Progenitor cell of endocrine pancreas (in vitro differentiated cells): Measurements from ENCODE around the gene TCEAL3. TPM values are rescaled to one million over a fixed set of nuclear protein-coding genes. Genes with fewer than 3 reads are reported as not detected.
"Not testable (repeated sequence)": the region's sequence is repeated elsewhere in the genome, so short reads cannot be mapped to it uniquely, and the experiment has no call there.

Experiments used
- DNase-seq: peaks from one replicate; pipeline ENCODE4 v3.0.0; 2021; ENCODE audit warnings: low spot score; ENCODE audit not compliant: unreplicated experiment
- H3K27ac Mint-ChIP-seq: 2 replicates; pipeline ENCODE4 v1.8.0; 2021; ENCODE audit warnings: mild to moderate bottlenecking, moderate library complexity, mixed read lengths
- H3K27me3 Mint-ChIP-seq: 2 replicates; pipeline ENCODE4 v1.8.0; 2021; ENCODE audit warnings: mixed read lengths
- H3K36me3 Mint-ChIP-seq: 2 replicates; pipeline ENCODE4 v1.8.0; 2022; ENCODE audit warnings: mixed read lengths; ENCODE audit not compliant: insufficient read depth
- H3K4me1 Mint-ChIP-seq: 2 replicates; pipeline ENCODE4 v1.8.0; 2021; ENCODE audit warnings: low read depth, mixed read lengths
- H3K4me3 Mint-ChIP-seq: 2 replicates; pipeline ENCODE4 v1.8.0; 2021; ENCODE audit warnings: low read depth, mild to moderate bottlenecking, moderate library complexity, mixed read lengths
- H3K9me3 Mint-ChIP-seq: 2 replicates; pipeline ENCODE4 v1.8.0; 2021; ENCODE audit warnings: low read depth, mixed read lengths
- CTCF ChIP-seq: fragments of 200-600 bp; sonication (generic); IDR thresholded peaks from one replicate; pipeline ENCODE4 v1.5.0; 2021; ENCODE audit warnings: antibody characterized with exemption, mild to moderate bottlenecking; ENCODE audit not compliant: unreplicated experiment
- total RNA-seq: library from RNA; stranded (reverse); gene quantifications from 2 replicates; pipeline ENCODE4 v1.2.1, GENCODE V29; 2021

Gene TCEAL3
- total RNA-seq, 1 donor from 2014 or later: 14.4 TPM

DNA sequence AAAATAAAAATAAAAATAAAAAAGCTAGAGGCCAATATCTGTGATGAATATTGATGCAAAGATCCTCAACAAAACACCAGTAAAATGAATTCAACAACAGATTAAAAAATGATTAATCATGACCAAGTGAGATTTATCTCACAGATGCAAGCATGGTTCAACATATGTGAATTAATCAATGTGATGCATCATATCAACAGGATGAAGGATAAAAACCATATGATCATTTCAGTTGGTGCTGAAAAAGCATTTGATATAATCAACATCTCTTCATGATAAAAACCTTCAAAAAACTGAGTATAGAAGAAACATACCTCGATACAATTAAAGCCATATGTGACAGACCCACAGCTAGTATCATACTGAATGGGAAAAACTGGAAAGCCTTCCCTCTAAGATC is 39.9 kb downstream of the TCEAL3 start:
- Mint-ChIP-seq H3K4me1 (no peaks in the 10 kb centered on the region), H3K4me3 (no peak overlapping the region), H3K27ac (no peak overlapping the region), H3K27me3 (no peaks in the 10 kb centered on the region), H3K36me3 (no peaks in the 10 kb centered on the region), H3K9me3 (peaks cover 9% of the 10 kb centered on the region)
- no peak for TF ChIP-seq CTCF
- no peak for DNase-seq

GRCh38 chrX:103651151-103651773 is 43.5 kb downstream of the TCEAL3 start:
- Mint-ChIP-seq H3K4me3 (no peak overlapping the region), H3K36me3 (no peaks in the 10 kb centered on the region), H3K4me1 (no peaks in the 10 kb centered on the region), H3K27ac (no peak overlapping the region), H3K9me3 (peaks cover 5% of the 10 kb centered on the region), H3K27me3 (no peaks in the 10 kb centered on the region)
- no peak for TF ChIP-seq CTCF
- DNase-seq: no peak

DNA sequence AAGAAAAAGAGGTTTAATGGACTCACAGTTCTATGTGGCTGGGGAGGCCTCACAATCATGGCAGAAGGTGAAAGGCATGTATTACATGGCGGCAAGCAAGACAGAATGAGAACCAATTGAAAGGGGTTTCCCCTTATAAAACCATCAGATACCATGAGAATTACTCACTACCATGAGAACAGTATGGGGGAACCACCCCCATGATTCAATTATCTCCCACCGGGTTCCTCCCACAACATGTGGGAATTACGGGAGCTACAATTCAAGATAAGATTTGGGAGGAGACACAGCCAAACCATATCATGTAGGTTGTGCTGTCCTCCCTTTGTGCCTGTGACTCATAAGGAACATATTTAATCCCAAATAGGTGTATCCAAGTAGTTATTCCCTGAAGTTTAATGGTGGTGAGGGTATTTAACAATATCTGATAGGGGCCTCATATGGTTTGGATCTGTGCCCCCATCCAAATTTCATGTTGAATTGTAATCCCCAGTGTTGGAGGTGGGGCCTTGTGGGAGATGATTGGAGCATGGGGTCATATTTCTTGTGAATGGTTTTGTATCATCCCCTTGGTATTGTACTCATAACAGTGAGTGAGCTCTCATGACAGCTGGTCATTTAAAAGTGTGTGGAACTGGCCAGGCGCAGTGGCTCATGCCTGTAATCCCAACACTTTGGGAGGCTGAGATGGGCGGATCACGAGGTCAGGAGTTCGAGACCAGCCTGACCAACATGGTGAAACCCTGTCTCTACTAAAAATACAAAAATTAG is 47.7 kb downstream of the TCEAL3 start:
- H3K27ac Mint-ChIP-seq, DNase-seq, H3K4me3 Mint-ChIP-seq, H3K9me3 Mint-ChIP-seq, H3K27me3 Mint-ChIP-seq, H3K4me1 Mint-ChIP-seq, H3K36me3 Mint-ChIP-seq: not testable (repeated sequence)

DNA sequence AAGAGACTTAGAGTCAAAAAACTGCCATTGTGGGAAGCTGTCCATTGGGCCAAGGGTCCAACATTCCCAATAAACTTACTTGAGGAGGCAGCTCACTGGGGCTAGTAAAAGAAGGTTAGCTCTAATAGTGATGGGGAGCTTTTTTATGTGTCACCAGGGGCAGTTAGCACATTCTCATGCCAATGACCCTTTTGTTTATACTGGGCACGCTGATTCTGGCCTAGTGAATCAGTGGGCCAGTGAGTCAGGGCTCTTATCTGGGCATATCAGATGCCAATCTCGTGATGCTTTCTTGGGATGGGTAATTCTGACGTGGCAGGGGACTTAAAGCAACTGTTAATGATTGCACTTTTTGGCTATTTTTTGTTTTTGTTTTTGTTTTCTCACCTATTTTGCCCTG is 48.9 kb downstream of the TCEAL3 start:
- H3K36me3 Mint-ChIP-seq: no peaks in the 10 kb centered on the region
- TF ChIP-seq CTCF: no peak
- H3K4me3 Mint-ChIP-seq: no peak overlapping the region
- no peak overlapping the region for H3K27ac Mint-ChIP-seq
- no peak for DNase-seq
- H3K27me3 Mint-ChIP-seq: no peaks in the 10 kb centered on the region
- no peaks in the 10 kb centered on the region for H3K4me1 Mint-ChIP-seq
- no peaks in the 10 kb centered on the region for H3K9me3 Mint-ChIP-seq

DNA sequence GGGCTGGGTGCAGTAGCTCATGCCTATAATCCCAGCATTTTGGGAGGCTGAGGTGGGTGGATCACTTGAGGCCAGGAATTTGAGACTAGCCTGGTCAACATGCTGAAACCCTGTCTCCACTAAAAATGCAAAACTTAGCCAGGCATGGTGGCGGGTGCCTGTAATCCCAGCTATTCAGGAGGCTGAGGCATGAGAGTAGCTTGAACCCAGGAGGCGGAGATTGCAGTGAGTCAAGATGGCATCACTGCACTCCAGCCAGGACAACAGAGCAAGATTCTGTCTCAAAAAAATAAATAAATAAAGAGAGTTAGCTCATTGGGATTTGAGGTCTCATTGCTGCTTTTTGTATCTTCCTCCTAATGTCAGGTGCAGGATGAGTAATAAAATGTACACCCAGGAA is 49.3 kb downstream of the TCEAL3 start:
- not testable (repeated sequence) for H3K36me3 Mint-ChIP-seq, H3K4me3 Mint-ChIP-seq, H3K27ac Mint-ChIP-seq, H3K9me3 Mint-ChIP-seq, H3K4me1 Mint-ChIP-seq, DNase-seq, H3K27me3 Mint-ChIP-seq

GRCh38 chrX:103658681-103659433 is 51.1 kb downstream of the TCEAL3 start:
- Mint-ChIP-seq H3K36me3 (no peaks in the 10 kb centered on the region), H3K9me3 (no peaks in the 10 kb centered on the region), H3K4me3 (no peak overlapping the region), H3K27ac (no peak overlapping the region), H3K27me3 (peaks cover 7% of the 10 kb centered on the region), H3K4me1 (no peaks in the 10 kb centered on the region)
- DNase-seq: no peak
- TF ChIP-seq CTCF: no peak

- H3K9me3 Mint-ChIP-seq, H3K27ac Mint-ChIP-seq, DNase-seq, H3K36me3 Mint-ChIP-seq, H3K4me1 Mint-ChIP-seq, H3K4me3 Mint-ChIP-seq: not testable (repeated sequence)
- peaks cover 12% of the 10 kb centered on the region for H3K27me3 Mint-ChIP-seq
Observed at GRCh38 chrX:103659460-103659859, 51.7 kb downstream of the TCEAL3 start.
